Natural killer cell treated with Interleukin-12 subunit alpha and Interleukin-12 subunit beta and Interleukin-15 and Interleukin-18, amount 100 ng/mL, for 72 hours (primary cell): Measurements from ENCODE around the gene HIRA. TPM values are rescaled to one million over a fixed set of nuclear protein-coding genes. Genes with fewer than 3 reads are reported as not detected.

Source experiments
- ATAC-seq, 2 donors: fragments of 150-1000 bp; cut with Tn5 transposase in 1 of 2; sonication (Bioruptor Pico), chemical (Tn5 transposase) in 1 of 2; 2 replicates each; pipeline ENCODE4 v1.10.0; 2021
- DNase-seq: peaks from one replicate; pipeline ENCODE4 v3.0.0; 2022; ENCODE audit warnings: low spot score
- H3K27ac Mint-ChIP-seq, 2 donors: 1 replicate in 1 of 2; 2 replicates in 1 of 2; pipeline ENCODE4 v1.8.0; 2022; ENCODE audit warnings: mixed read lengths in 2 of 2, mild to moderate bottlenecking in 1 of 2, moderate library complexity in 1 of 2
- H3K27me3 Mint-ChIP-seq, 2 donors: 1 replicate in 1 of 2; 2 replicates in 1 of 2; pipeline ENCODE4 v1.8.0; 2022; ENCODE audit warnings: mixed read lengths in 2 of 2
- H3K36me3 Mint-ChIP-seq: one replicate; pipeline ENCODE4 v1.8.0; 2022; ENCODE audit warnings: mixed read lengths
- H3K4me1 Mint-ChIP-seq, 2 donors: 1 replicate in 1 of 2; 2 replicates in 1 of 2; pipeline ENCODE4 v1.8.0; 2022; ENCODE audit warnings: low read depth in 2 of 2, mixed read lengths in 2 of 2, mild to moderate bottlenecking in 1 of 2
- H3K4me3 Mint-ChIP-seq: one replicate; pipeline ENCODE4 v1.8.0; 2022; ENCODE audit warnings: mixed read lengths
- H3K9me3 Mint-ChIP-seq: 2 replicates; pipeline ENCODE4 v1.8.0; 2022; ENCODE audit warnings: mixed read lengths
- total RNA-seq, 2 donors: library from RNA; stranded (reverse); gene quantifications; one replicate each; pipeline ENCODE4 v1.2.3, GENCODE V29; 2022

Gene HIRA
- total RNA-seq, 2 donors from 2014 or later = 40.5 to 62.7 TPM

DNA sequence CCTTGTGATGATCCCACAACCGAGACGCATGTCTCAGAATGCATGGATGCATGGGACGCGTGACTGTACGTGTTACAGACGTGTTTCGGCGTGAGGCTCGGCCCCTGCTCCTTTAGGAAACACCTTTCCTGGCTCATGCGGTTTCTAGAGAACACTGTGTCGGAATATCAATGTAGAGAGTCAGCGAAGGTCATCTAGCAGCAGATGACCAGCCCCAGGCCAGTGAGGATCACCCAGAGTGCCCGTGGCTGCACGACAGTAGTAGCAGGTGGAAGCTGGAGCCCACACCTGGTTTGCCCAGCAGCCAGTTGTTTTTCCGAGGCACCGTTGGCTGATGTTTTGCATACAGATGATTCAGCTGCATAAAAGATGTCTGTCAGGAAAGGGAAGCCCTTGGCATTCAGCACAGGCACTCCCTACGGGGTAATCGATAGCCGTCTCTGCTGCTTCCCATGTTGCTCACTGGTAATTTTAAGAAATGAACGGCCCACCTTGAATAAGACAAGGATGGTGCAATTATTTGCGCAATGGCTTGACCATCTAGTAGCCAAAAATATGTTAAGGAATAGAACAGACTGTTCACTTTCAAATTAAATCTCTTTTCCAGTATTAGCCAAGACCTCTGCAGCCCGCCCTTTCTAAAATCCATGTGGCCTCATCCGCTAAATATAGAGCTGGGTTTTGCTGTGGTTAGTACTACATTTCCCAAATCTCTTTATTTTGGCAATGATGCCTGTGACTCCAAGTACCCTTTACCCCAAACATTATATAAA is 138.9 kb downstream of the HIRA start:
- H3K36me3 Mint-ChIP-seq = no peaks in the 10 kb centered on the region
- DNase-seq (no peak), ATAC-seq (no peak)
- H3K9me3 Mint-ChIP-seq = no peaks in the 10 kb centered on the region
- H3K27ac Mint-ChIP-seq = peak overlapping the region in 1 of 2 donors; percentile 50
- peaks cover 16 to 22% of the 10 kb centered on the region in 2 donors for H3K27me3 Mint-ChIP-seq
- H3K4me3 Mint-ChIP-seq = peak overlapping the region; percentile 90
- H3K4me1 Mint-ChIP-seq = peaks cover 19 to 21% of the 10 kb centered on the region in 2 donors

GRCh38 chr22:19291580-19292457 is 139.7 kb downstream of the HIRA start, which contains the start of gene CLTCL1:
Gene CLTCL1, minus strand, starts transcription at chr22:19291719. Its CDS starts 78 bp downstream, at chr22:19291641.
- H3K27me3 Mint-ChIP-seq = peaks cover 25 to 29% of the 10 kb centered on the region in 2 donors
- DNase-seq = peak; percentile 85
- no peaks in the 10 kb centered on the region for H3K36me3 Mint-ChIP-seq
- peak within 1 kb of the TSS in 1 of 2 donors; percentile 50 for H3K27ac Mint-ChIP-seq
- H3K9me3 Mint-ChIP-seq = no peaks in the 10 kb centered on the region
- peaks cover 19 to 21% of the 10 kb centered on the region in 2 donors for H3K4me1 Mint-ChIP-seq
- peak; percentile 90 to 92 for ATAC-seq
- H3K4me3 Mint-ChIP-seq = peak within 1 kb of the TSS; percentile 90

GRCh38 chr22:19291218-19291579 is 140.3 kb downstream of the HIRA start:
- H3K27ac Mint-ChIP-seq = peak overlapping the region in 1 of 2 donors; percentile 41

GRCh38 chr22:19290400-19291217 is 140.9 kb downstream of the HIRA start:
- no peak for DNase-seq
- Mint-ChIP-seq H3K27ac (peak overlapping the region in 1 of 2 donors; percentile 41), H3K36me3 (no peaks in the 10 kb centered on the region), H3K4me3 (peak overlapping the region; percentile 79), H3K4me1 (peaks cover 19 to 21% of the 10 kb centered on the region in 2 donors), H3K27me3 (peaks cover 28% of the 10 kb centered on the region in 2 donors), H3K9me3 (no peaks in the 10 kb centered on the region)
- ATAC-seq = no peak

More at GRCh38 chr22:19291218-19291579, 140.3 kb downstream of the HIRA start:
- H3K27me3 Mint-ChIP-seq = peaks cover 28 to 32% of the 10 kb centered on the region in 2 donors
- ATAC-seq = peak; percentile 45 to 65
- peak overlapping the region; percentile 79 for H3K4me3 Mint-ChIP-seq
- no peak for DNase-seq
- H3K36me3 Mint-ChIP-seq = no peaks in the 10 kb centered on the region
- no peaks in the 10 kb centered on the region for H3K9me3 Mint-ChIP-seq
- peaks cover 19 to 21% of the 10 kb centered on the region in 2 donors for H3K4me1 Mint-ChIP-seq

- Mint-ChIP-seq H3K27me3 (peaks cover 28% of the 10 kb centered on the region in 2 donors), H3K27ac (no peak overlapping the region), H3K4me1 (peaks cover 19 to 21% of the 10 kb centered on the region in 2 donors), H3K36me3 (no peaks in the 10 kb centered on the region), H3K9me3 (no peaks in the 10 kb centered on the region), H3K4me3 (peak overlapping the region; percentile 79)
- DNase-seq = no peak
- ATAC-seq = peak in 1 of 2 donors; percentile 40
Measured at GRCh38 chr22:19289475-19290161, 141.9 kb downstream of the HIRA start.

DNA sequence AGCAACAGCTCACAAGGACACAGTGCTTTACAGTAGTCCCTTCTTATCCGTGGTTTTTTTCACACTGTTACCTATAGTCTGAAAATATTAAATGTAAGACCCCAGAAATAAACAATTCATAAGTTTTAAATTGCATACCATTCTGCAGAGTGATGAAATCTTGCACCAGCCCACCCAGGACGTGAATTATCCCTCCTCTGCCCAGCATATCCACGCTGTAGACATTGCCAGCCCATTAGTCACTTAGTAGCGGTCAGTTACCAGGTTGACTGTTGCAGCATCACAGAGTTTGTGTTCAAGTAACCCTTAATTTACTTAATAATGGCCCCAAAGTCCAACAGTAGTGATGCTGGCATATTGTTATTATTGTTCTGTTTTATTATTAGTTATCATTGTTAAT is 143.6 kb downstream of the HIRA start:
- H3K27me3 Mint-ChIP-seq = peaks cover 25 to 28% of the 10 kb centered on the region in 2 donors
- ATAC-seq (no peak), DNase-seq (no peak)
- H3K9me3 Mint-ChIP-seq = no peaks in the 10 kb centered on the region
- H3K4me3 Mint-ChIP-seq = no peak overlapping the region
- peaks cover 19 to 21% of the 10 kb centered on the region in 2 donors for H3K4me1 Mint-ChIP-seq
- no peaks in the 10 kb centered on the region for H3K36me3 Mint-ChIP-seq
- H3K27ac Mint-ChIP-seq = no peak overlapping the region

GRCh38 chr22:19287076-19287707 is 144.3 kb downstream of the HIRA start:
- Mint-ChIP-seq H3K4me1 (peaks cover 16 to 18% of the 10 kb centered on the region in 2 donors), H3K4me3 (no peak overlapping the region), H3K27ac (no peak overlapping the region), H3K9me3 (no peaks in the 10 kb centered on the region), H3K36me3 (no peaks in the 10 kb centered on the region), H3K27me3 (peaks cover 25 to 28% of the 10 kb centered on the region in 2 donors)
- DNase-seq (no peak), ATAC-seq (no peak)

DNA sequence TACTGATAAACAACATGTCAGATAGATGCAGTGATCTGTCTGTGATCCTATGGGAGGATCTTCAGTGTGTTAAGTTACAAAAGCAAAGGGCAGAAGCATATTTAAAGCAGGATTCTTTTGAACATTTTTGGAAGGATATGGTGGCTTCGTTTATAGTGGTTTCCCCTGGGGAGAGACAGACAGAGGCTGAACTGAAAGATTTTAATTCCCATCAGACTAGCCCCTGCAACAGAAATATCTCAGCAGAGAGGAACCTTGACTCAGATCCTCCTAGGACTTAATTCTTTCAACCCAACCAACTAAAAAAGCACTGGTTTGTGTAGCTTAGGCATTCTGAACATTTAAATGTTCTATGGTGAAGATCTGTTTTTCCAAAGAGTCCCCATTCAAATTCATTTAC is 145.7 kb downstream of the HIRA start:
- Mint-ChIP-seq H3K4me3 (no peak overlapping the region), H3K27me3 (peaks cover 24 to 28% of the 10 kb centered on the region in 2 donors), H3K9me3 (no peaks in the 10 kb centered on the region), H3K36me3 (no peaks in the 10 kb centered on the region), H3K27ac (no peak overlapping the region), H3K4me1 (peaks cover 10 to 12% of the 10 kb centered on the region in 2 donors)
- no peak for ATAC-seq
- no peak for DNase-seq

Other genes starting within 250 kb of the HIRA start
- 1 to 10 TPM in 1 of 2 donors, under 1 TPM in 1; 0.50 to 1.5 TPM for gene CLTCL1, start 140.0 kb downstream of the HIRA start, total RNA-seq
- gene MRPL40, start 812 bp upstream of the HIRA start, total RNA-seq = 10 to 100 TPM; 14.3 to 21.3 TPM
- gene C22orf39, start 16.0 kb upstream of the HIRA start, total RNA-seq = 10 to 100 TPM; 27.6 to 36.8 TPM
- gene UFD1, start 47.5 kb upstream of the HIRA start, total RNA-seq = 100 to 1,000 TPM; 104 to 109 TPM
- 100 to 1,000 TPM in 1 of 2 donors, 10 to 100 TPM in 1; 57.8 to 137 TPM for gene CDC45, start 48.2 kb upstream of the HIRA start, total RNA-seq
- gene CLDN5, start 92.7 kb upstream of the HIRA start, total RNA-seq = not detected